HG02623 (cell line): ENCODE results near the gene PIK3R5.
"Not testable (repeated sequence)": the region's sequence is repeated elsewhere in the genome, so short reads cannot be mapped to it uniquely, and the experiment has no call there.

Source experiments
- ATAC-seq: cut with Tn5 transposase; IDR thresholded peaks from one replicate; pipeline ENCODE4 v1.9.1; 2021; ENCODE audit warnings: moderate library complexity; ENCODE audit not compliant: unreplicated experiment

The PIK3R5 gene

DNA sequence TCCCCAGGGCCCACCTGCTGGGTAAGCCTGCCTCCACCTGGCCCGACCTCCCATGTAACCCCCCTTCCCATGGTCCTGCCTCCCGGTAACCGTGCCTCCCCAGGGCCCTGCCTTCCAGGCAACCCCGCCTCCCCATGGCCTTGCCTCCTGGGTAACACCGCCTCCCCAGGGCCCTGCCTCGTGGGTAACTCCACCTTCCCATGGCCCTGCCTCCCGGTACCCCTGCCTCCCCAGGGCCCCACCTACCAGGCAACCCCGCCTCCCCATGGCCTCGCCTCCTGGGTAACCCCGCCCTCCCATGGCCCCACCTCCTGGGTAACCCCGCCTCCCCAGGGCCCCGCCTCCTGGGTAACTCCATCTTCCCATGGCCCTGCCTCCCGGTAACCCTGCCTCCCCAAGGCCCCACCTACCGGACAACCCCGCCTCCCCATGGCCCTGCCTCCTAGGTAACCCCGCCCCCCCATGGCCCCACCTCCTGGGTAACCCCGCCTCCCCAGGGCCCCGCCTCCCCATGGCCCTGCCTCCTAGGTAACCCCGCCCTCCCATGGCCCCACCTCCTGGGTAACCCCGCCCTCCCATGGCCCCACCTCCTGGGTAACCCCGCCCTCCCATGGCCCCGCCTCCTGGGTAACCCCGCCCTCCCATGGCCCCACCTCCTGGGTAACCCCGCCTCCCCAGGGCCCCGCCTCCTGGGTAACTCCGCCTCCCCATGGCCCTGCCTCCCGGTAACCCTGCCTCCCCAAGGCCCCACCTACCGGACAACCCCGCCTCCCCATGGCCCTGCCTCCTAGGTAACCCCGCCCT lies 80.1 kb downstream of the PIK3R5 start:
- not testable (repeated sequence) for ATAC-seq

- ATAC-seq: no peak
Observed at GRCh38 chr17:8884336-8884990, 81.0 kb downstream of the PIK3R5 start.

DNA sequence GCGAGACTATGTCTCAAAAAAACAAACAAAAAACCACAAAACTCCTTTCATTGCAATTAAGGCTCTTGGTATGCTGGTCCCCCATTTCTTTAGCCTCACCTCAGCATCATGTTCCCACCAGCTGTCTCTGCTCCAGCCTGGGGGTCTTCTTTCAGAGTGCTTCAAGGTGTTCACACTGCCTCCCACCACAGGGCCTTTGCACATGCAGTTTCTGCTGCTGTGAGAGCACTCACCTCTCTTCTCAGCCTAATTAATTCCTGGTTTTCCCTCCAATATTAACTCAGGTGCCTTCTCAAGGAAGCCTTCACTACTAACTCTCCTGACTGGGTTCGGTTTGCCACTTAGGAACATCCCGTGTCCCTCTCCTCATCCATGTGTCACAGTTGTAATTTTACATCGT lies 82.2 kb downstream of the PIK3R5 start:
- no peak for ATAC-seq

- ATAC-seq: no peak
Observed at GRCh38 chr17:8881606-8882005, 83.9 kb downstream of the PIK3R5 start.

GRCh38 chr17:8880466-8880865 lies 85.0 kb downstream of the PIK3R5 start:
- ATAC-seq: no peak

DNA sequence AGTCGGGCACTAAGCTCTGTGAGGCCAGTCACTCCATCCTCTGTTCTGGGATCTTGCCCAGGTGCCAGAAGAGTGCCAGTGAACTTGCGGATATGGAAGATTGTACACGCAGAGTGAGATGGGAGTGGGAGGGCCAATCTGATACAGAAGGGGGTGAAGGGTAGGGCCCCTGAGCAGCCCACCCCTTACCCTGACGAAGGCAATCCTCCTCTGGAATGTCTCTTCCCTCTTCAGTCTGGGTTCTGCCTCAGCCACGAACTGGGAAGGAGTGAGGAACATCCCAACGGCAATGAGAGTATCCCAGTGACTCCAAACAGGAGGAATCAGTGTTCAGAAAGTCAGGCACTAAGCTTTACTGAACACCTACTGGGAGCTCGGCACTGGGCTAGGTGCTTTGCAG lies 86.1 kb downstream of the PIK3R5 start:
- ATAC-seq: no peak

DNA sequence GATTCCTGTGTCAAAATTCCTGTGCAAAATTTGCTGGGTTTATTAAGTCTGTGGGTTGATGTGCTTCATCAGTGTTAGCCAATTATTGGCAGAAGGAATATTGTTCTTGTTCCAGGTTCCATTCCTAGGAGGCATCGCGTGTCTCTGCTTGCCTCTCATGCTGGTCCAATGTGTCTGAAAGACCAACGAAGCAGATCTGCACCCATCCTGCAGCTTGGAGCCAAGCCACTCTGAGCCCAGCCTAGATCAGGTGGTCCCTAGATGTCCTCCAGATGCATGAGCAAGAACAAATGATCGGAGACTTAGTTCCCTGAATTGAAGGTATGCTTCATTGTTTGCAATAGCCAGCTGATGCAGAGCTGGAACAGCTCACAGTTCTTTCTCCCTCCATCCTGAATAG lies 87.5 kb downstream of the PIK3R5 start:
- no peak for ATAC-seq

DNA sequence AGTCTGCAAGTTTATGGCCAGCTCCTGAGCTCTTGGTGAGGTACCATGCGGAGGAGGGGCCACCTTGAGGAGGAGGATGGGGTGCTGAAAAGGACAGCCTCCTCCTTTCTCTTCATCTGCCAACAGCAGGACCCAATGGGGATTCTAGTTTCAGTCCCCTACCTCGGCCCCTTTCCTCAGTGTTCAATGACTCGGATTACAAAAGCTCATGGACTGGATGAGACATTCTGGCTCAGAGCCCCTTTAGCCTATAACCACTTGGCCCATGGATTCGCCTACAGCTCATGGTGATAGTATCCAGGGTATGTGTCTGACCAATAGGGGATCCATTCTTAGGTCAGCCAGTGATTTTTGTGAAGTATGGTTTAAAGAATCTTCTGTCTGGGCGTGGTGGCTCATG lies 89.5 kb downstream of the PIK3R5 start:
- ATAC-seq: no peak

DNA sequence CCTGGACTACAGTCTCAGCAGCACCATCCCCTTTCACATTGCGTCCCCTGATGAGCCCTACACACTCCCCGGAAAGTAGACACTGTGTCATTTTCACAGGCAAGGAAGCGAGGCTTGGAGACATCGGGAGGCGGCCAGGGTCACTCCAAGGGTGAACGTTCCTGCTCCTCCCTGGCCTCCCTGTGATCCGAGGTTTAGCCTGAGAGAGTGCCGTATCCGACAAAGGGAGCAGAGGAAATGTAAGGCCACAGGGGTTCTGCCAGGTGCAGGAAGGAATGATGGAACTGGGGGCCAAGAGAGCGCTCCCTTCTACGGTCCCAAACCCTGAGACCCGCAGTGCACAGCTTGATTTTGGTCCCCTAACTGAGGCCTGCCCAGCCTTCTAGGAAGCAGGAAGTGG lies 90.1 kb downstream of the PIK3R5 start:
- ATAC-seq: no peak

DNA sequence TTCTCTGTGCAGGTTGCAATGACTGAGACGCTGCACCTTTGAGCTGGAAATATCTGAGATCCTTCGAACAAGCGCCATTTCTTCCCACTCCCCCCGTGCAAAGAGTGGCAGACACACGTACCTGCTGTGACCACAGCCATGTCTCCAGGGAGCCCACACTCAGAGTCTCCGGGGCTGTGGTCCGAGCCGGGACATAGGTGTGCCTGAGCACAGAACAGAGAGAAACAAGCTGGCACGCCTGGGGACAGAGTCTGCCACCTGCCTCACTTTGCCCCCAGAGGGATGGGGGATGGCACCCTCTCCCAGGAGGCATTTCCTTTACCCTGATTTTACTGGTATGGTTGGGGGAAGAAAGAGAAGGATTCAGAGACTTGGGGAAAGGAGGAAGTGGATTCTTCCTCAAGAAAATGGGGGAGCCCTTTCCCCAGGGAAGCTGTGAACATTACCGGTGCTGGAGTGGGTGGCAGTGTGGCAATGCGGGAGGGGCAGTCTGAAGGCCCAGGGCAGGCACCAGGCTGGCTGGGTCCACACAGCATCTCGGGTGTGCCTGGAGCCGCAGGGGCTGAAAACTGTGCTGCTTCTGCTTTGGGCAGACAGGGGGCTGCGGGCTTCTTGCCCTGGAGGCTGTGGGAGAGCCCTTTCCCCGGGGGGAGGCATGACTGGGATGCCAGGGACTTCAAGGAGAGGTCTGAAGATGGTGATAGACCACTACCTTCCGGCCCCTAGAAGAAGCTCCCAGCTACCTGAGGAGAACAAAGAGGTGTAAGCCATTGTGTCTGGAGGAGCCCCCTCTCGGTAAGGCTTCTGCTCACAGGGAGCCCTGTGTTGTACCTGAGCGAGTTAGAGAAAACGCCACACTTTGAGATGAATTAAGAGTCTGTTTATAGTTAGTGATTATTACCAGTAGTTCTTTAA lies 91.4 kb downstream of the PIK3R5 start:
- no peak for ATAC-seq

- ATAC-seq: no peak
Observed at GRCh38 chr17:8872705-8873435, 92.6 kb downstream of the PIK3R5 start.

- ATAC-seq: no peak
Observed at GRCh38 chr17:8872036-8872704, 93.3 kb downstream of the PIK3R5 start.

DNA sequence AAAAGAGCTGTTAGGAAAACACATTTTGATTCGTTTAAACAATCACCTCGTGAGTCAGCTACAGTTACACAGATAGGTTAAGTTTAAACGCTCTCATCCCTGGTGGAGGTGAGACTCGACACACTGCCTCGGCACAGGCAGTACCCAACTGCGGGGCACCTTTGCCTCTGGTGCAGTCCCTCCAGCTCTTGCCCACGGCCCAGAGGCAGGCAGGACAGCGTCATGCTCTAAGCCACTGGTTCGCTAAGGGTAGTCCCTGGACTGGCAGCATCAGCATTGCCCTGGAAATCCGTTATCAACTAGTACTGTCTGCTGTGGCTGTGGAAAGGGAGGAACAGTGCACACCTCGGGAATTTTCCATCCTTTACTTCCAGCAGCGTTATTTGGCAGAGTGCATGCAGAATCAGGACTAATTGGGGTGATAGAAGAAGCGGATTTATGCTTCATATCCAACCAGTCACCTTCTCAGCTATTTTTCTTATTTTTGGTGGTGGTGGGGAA lies 94.4 kb downstream of the PIK3R5 start:
- ATAC-seq: no peak

GRCh38 chr17:8870406-8871040 lies 95.0 kb downstream of the PIK3R5 start:
- ATAC-seq: no peak

DNA sequence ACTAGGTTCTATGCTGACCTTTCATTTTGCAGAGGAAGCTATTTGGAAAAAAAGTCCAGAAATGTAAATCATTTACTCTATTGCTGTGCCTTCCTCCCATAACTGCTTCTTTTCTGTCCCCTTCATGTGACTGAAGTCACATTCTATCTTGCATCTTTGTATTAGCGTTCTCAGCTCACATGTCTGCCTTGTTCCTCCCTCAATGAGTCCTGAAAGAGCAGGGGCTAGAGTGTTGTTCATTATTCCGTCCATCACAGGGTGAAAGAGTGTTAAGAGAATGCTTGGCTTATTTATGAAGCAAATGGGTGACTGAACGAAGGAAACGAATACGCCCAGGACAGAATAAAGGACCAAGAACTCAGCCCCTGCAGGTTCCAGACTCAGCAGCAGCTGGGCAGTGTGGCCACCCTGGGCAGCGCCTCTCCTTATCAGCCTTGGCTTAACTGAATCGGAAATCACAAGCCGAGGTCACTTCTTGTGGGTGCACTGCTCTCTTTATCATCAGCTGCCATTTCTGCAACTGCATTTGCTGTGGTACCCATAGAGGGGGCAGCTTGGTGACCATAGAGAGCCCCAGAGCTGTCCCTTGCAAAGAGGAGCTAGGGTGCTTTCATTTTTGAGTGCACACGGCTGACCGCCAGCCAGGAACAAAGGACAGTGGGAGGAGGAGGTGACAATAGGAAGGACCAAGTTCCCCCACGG lies 96.2 kb downstream of the PIK3R5 start:
- ATAC-seq: no peak

- ATAC-seq: no peak
Observed at GRCh38 chr17:8868529-8868951, 97.0 kb downstream of the PIK3R5 start.

DNA sequence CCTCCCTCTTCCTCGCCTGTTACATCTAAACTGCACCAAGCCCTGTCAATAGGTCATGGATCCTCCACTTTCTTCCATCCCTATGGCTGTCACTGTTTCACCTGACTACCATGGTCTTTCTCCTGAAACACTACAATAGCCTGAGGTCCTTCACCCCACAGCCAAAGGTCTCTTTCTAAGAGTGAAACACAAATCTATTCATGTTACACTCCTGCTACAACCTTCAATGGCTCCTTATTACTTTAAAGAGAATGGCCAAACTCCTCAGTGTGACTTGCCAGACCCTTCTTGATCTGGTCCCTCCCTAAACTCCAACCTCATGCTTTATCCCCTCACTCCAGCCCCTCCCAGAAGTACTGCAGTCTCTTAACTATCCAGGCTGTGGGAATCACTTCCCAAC lies 97.4 kb downstream of the PIK3R5 start:
- no peak for ATAC-seq

- ATAC-seq: no peak
Observed at GRCh38 chr17:8867361-8867981, 98.0 kb downstream of the PIK3R5 start, which contains the start of gene PIK3R6. PIK3R6 (minus strand) TSS chr17:8867674; CDS start chr17:8849794, 17,880 bp downstream.
